Cardiac muscle cell (in vitro differentiated cells and primary cell): Measurements from ENCODE around the gene TMEM151A. TPM values are rescaled to one million over a fixed set of nuclear protein-coding genes. Genes with fewer than 3 reads are reported as not detected.

ENCODE experiments used
- DNase-seq, 2 donors: peaks; one replicate each; pipeline versions ENCODE4 v3.0.0 to v3.0.0-alpha.2; 2010 to 2017; ENCODE audit warnings: low read depth in 1 of 2, low spot score in 1 of 2
- H3K27ac ChIP-seq: fragments of 200-600 bp; sonication (generic); 2 replicates; pipeline ENCODE4 v1.5.1; 2016
- H3K27me3 ChIP-seq: fragments of 200-600 bp; sonication (generic); 2 replicates; pipeline ENCODE4 v1.6.0; 2016; ENCODE audit warnings: control low read depth
- H3K36me3 ChIP-seq: fragments of 200-600 bp; sonication (generic); 2 replicates; pipeline ENCODE4 v1.5.1; 2016; ENCODE audit warnings: control low read depth
- H3K4me1 ChIP-seq: fragments of 200-600 bp; sonication (generic); 2 replicates; pipeline ENCODE4 v1.8.1; 2017; ENCODE audit warnings: low read depth, mild to moderate bottlenecking, mixed run types
- H3K4me3 ChIP-seq: fragments of 200-600 bp; sonication (generic); 2 replicates; pipeline ENCODE4 v1.5.1; 2016; ENCODE audit warnings: mild to moderate bottlenecking
- H3K9me3 ChIP-seq: fragments of 200-600 bp; sonication (generic); 2 replicates; pipeline ENCODE4 v1.5.1; 2017; ENCODE audit warnings: low read depth, mild to moderate bottlenecking, control low read depth
- CTCF ChIP-seq: IDR thresholded peaks from 2 replicates; pipeline ENCODE4 v1.5.1; 2012; ENCODE audit warnings: low read depth, mild to moderate bottlenecking, low read length
- polyA plus RNA-seq: library from polyadenylated mRNA; unstranded; fragments of >200 nt; fragmentation: Nextera tagmentation; extraction: Ambion mirVana; gene quantifications from 2 replicates; pipeline ENCODE4 v1.2.1, GENCODE V29; 2016
- total RNA-seq: library from RNA; depleted of rRNA; stranded (reverse); fragments of >200 nt; gene quantifications from 2 replicates; pipeline ENCODE4 v1.2.3, GENCODE V29; 2016

TMEM151A gene
- total and polyA plus RNA-seq, 2 experiments from 2014 or later = 2.0 to 2.6 TPM

GRCh38 chr11:66261578-66261977 lies 30.1 kb upstream of the TMEM151A start:
- no peak overlapping the region for H3K4me3 ChIP-seq
- no peak overlapping the region for H3K27ac ChIP-seq
- H3K9me3 ChIP-seq = no peaks in the 10 kb centered on the region
- no peak for DNase-seq
- no peaks in the 10 kb centered on the region for H3K36me3 ChIP-seq
- no peak for TF ChIP-seq CTCF
- peaks cover 6% of the 10 kb centered on the region for H3K4me1 ChIP-seq
- no peaks in the 10 kb centered on the region for H3K27me3 ChIP-seq

- H3K36me3 ChIP-seq = no peaks in the 10 kb centered on the region
- no peak for TF ChIP-seq CTCF
These were observed 29.5 kb upstream of the TMEM151A start for GRCh38 chr11:66262191-66262590.

GRCh38 chr11:66262696-66263095 lies 29.0 kb upstream of the TMEM151A start:
- no peak for DNase-seq
- H3K27me3 ChIP-seq = no peaks in the 10 kb centered on the region
- no peak for TF ChIP-seq CTCF
- no peaks in the 10 kb centered on the region for H3K36me3 ChIP-seq
- H3K9me3 ChIP-seq = no peaks in the 10 kb centered on the region
- H3K4me1 ChIP-seq = peaks cover 6% of the 10 kb centered on the region
- no peak overlapping the region for H3K4me3 ChIP-seq
- no peak overlapping the region for H3K27ac ChIP-seq

More at GRCh38 chr11:66262191-66262590, 29.5 kb upstream of the TMEM151A start:
- Histone ChIP-seq H3K4me3 (no peak overlapping the region), H3K27ac (no peak overlapping the region), H3K27me3 (no peaks in the 10 kb centered on the region), H3K9me3 (no peaks in the 10 kb centered on the region), H3K4me1 (peaks cover 6% of the 10 kb centered on the region)
- no peak for DNase-seq

GRCh38 chr11:66263231-66263630 lies 28.5 kb upstream of the TMEM151A start:
- no peak overlapping the region for H3K4me3 ChIP-seq
- no peak for DNase-seq
- peaks cover 6% of the 10 kb centered on the region for H3K4me1 ChIP-seq
- no peaks in the 10 kb centered on the region for H3K27me3 ChIP-seq
- no peak overlapping the region for H3K27ac ChIP-seq
- H3K9me3 ChIP-seq = no peaks in the 10 kb centered on the region
- no peaks in the 10 kb centered on the region for H3K36me3 ChIP-seq
- TF ChIP-seq CTCF = no peak

- TF ChIP-seq CTCF = no peak
- H3K4me3 ChIP-seq = no peak overlapping the region
- peaks cover 3% of the 10 kb centered on the region for H3K4me1 ChIP-seq
- no peaks in the 10 kb centered on the region for H3K9me3 ChIP-seq
- H3K36me3 ChIP-seq = no peaks in the 10 kb centered on the region
- H3K27me3 ChIP-seq = no peaks in the 10 kb centered on the region
- no peak overlapping the region for H3K27ac ChIP-seq
- DNase-seq = no peak
These were observed 27.9 kb upstream of the TMEM151A start for GRCh38 chr11:66263785-66264184.

GRCh38 chr11:66264383-66264782 lies 27.3 kb upstream of the TMEM151A start:
- H3K4me3 ChIP-seq = no peak overlapping the region
- H3K9me3 ChIP-seq = no peaks in the 10 kb centered on the region
- peaks cover 2% of the 10 kb centered on the region for H3K4me1 ChIP-seq
- no peak overlapping the region for H3K27ac ChIP-seq
- no peak for DNase-seq
- no peak for TF ChIP-seq CTCF
- no peaks in the 10 kb centered on the region for H3K36me3 ChIP-seq
- H3K27me3 ChIP-seq = no peaks in the 10 kb centered on the region
